DMS53 treated with DMSO at 0.1 percent for 48 hours (cell line): ENCODE measurements around the gene MGMT.

Experiments
- DNase-seq: peaks from one replicate; lab custom pipeline; 2025; ENCODE audit not compliant: unreplicated experiment; lab: John Stamatoyannopoulos, UW

The MGMT gene

GRCh38 chr10:129786216-129786615 is 319.2 kb downstream of the MGMT start:
- DNase-seq: no peak

- no peak for DNase-seq
Measured at GRCh38 chr10:129787557-129787956, 320.5 kb downstream of the MGMT start.

- no peak for DNase-seq
Measured at GRCh38 chr10:129788215-129788614, 321.2 kb downstream of the MGMT start.

DNA sequence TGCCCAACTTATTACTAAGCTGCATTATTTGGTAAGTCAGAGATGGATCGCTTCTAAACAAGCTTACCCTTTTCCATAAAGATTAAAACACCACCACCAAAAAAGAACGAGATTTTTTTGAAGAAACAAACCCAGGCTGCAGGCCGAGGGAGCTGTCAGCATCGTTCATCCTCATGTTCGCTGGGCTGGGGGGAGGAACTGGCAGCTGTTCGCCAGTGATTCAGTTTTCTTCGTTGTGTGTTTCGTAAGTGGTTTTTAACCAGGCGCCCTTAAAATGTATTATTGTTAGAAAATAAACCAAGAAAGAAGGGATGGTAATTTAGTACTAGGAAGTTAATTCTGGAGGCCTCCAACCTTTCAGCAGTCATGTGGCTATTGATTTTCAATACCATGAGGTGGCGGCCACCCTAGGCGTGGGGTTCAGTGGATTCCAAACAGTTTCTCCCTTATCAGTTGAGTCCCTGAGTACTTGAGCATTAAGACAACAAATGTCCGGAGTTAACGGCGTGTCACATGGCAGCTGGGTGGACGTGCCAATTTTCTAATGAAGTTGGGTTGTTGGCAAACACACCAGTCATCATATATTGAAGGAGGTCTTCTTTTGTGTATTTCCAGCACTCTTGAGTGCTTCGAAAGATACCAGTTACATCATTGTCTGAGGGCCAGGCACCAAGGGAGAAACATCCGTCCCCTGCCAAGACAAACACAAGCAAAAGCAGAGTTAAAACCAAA is 323.8 kb downstream of the MGMT start:
- DNase-seq: no peak

DNA sequence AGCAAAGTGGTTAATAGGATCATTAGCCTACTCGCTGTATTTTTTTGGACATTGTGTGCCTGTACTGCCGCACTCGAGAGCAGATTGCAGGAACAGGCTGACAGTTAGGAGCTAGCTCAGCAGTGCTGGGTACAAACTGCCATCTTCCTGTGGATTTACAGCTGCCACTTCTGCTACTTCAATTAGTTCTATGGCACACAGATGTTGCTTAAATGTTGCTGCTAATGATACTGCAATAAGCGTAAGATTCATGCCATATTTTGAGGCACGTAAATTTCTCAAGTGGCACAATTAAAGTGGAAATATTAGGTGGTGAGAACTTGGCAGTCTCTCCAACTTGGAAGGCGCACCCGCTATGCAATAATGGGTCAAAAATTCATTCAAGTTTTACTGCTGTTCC is 325.1 kb downstream of the MGMT start:
- no peak for DNase-seq

DNA sequence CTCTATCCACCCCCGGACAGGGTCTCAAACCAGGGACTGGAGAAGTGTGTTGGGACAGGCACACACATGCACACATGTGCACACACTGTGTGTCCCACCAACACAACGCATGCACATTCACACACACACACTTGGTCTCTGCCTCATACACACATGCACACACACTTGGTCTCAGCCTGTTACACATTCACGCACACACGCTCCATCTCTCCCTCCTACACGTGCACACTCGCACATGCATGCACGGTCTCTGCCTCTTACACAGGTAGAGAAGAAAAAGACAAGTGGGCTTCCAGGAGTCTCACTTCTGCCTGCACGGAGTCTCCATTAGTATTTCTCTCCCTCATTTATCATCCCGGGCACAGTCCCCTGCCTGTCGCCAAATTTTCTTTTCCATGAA is 325.8 kb downstream of the MGMT start:
- DNase-seq: no peak

DNA sequence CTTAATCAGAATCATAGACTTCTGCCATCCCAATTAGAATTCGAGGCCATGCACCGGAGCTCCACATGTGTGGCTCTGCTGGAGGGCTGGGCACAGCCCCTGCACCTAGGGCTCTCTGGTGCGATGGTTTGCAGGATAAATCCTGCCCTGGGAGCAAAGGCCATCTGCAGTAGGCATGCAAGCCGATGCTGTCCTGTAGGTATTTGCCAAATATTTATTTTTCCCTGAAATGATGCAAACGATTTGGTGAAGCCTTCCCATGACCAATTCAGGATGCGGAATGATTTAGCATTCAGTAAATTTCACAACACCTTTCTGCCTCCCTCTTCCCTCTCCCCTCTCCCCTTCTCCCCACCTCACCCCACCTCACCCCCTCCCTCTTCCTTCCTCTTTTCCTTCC is 326.4 kb downstream of the MGMT start:
- no peak for DNase-seq

DNA sequence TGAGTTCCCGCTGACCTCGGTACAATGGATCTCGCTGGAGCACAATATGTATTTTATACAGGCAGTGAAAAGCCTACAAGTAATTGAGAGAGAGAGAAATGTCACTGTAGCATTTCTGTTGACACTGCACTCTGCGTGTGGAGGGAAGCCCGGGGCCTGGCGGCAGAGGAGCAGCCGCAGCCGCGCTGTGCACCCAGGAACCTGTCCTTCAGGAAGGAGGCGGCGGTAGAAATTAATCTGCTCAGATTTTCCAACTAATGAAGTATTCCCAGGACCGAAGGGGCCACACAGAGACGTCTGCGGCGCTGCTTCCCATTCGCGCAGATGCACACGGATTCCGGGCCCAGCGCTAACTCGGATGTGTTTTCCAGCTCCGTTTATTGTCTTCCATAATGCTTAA is 327.0 kb downstream of the MGMT start:
- no peak for DNase-seq

- DNase-seq: no peak
Measured at GRCh38 chr10:129796710-129797420, 329.8 kb downstream of the MGMT start.

GRCh38 chr10:129799942-129800341 is 332.9 kb downstream of the MGMT start:
- DNase-seq: no peak

DNA sequence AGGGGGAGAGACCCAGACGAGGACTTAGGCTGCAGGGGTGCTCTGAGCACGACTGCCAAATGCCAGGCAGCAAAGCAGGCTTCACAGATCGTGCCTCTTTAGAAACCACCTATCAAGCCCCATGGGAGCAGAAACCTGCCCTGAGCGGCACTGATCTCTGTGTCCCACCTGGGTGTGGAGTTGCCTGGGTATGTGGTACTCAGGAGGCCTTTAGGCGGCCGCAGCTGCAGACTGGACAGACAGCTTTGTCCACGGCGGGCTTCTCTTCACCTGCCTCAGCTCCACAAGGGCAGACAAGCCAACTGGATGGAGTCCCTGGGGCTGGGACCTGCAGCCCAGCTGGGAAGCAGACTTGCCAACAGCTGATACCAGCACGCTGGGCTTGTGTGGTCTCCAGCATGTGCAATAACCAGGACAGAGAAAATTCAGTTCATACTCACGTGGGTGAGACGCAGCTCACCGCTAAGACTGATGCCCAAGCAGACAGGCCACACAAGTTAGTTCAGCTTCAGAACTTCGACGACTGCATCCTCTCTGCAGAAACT is 333.8 kb downstream of the MGMT start:
- no peak for DNase-seq

- DNase-seq: no peak
Measured at GRCh38 chr10:129807211-129807610, 340.2 kb downstream of the MGMT start.

GRCh38 chr10:129808092-129808983 is 341.3 kb downstream of the MGMT start:
- DNase-seq: no peak

- DNase-seq: no peak
Measured at GRCh38 chr10:129809431-129809830, 342.4 kb downstream of the MGMT start.

GRCh38 chr10:129809841-129810240 is 342.8 kb downstream of the MGMT start:
- DNase-seq: no peak

GRCh38 chr10:129811208-129811607 is 344.2 kb downstream of the MGMT start:
- no peak for DNase-seq

- no peak for DNase-seq
Measured at GRCh38 chr10:129812398-129812797, 345.4 kb downstream of the MGMT start.

- no peak for DNase-seq
Measured at GRCh38 chr10:129814681-129815646, 347.9 kb downstream of the MGMT start.

DNA sequence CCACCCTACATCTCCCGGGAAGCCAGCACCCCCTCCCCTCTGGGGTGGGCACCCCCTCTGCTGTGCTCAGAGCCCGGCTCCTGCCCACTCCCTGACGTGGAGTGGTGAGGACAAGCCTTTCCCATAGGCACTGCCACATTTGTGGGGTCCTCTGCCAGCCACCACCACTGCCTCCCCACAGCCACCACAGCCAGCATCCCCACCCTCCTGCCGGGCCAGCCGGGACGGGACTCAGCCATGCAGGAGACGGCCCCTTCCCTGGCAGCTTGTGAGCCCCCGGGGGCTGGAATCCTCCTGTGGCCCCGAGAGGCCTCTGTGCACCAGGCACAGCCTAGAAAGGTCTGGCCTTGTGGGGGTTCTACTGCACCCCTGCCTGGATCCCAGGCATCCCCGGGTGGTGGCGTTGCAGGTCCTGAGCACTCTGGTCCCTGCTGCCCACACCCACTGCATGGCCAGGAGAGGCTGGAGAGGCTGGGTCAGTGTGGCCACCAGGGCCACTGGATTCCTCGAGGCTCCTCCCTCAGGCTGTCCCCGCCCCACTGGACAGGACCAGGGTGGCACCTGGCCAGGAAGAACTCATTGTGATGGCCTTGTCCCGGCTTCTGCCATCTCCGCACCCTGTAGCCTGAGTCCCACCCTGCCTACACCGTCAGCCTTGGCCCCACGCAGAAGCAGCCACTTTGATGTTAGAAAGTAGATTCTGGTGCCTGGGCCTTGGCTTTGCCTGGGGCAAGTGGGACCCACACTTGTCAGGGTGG is 349.0 kb downstream of the MGMT start:
- DNase-seq: no peak

- DNase-seq: no peak
Measured at GRCh38 chr10:129816656-129817045, 349.6 kb downstream of the MGMT start.
